ENCODE measurements around the gene PRKAR1B. TPM values are rescaled to one million over a fixed set of nuclear protein-coding genes. Genes with fewer than 3 reads are reported as not detected.
"Not testable (repeated sequence)": the region's sequence is repeated elsewhere in the genome, so short reads cannot be mapped to it uniquely, and the experiment has no call there.

Gene PRKAR1B
- total RNA-seq, 1 donor from 2014 or later, result 14.0 TPM

DNA sequence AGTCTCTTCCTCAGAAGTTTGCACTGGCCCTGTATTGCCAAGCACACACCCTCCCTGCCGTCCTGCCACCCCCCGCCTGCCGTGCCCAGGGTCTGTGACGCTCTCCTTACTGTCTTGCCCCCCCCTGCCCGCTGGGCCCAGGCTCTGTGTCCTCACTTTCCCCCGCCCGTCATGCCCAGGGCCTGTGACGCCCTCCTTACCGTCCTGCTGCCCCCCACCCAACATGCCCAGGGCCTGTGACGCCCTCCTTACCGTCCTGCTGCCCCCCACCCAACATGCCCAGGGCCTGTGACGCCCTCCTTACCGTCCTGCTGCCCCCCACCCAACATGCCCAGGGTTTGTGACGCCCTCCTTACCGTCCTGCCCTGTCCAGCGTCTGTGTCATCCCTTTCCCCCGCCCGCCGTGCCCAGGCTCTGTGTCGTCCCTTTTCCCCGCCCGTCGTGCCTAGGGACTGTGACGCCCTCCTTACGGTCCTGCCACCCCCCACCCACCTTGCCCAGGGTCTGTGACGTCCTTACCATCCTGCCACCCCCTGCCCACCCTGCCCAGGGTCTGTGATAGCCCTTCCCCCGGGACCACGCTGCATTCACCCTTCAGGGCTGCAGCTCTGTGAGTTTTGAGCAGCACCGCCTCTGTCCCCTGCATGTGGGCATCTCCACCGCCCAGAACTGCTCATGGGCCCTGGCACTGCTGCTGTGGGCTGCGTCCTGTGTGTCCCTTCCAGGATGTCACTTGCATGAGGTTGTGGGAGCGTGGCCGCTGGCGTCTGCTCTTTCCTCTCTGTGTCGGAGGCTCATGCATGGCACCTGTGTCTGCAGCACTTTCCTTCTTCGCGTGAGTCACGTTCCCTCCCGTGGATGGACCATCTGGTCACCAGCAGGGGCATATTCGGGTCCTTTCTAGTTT is 19.3 kb upstream of the PRKAR1B start:
- no peak overlapping the region for H3K4me3 ChIP-seq (ENCODE audit: low read depth, low read length)
- peaks cover 8% of the 10 kb centered on the region for H3K36me3 ChIP-seq (ENCODE audit: control insufficient read depth, insufficient read depth, low read length)
- H3K27me3 ChIP-seq (ENCODE audit: control insufficient read depth, insufficient read depth, low read length), result no peaks in the 10 kb centered on the region
- no peak for FAIRE-seq
- DNase-seq (ENCODE audit: low read depth), result no peak
- TF ChIP-seq, protein P1, sequence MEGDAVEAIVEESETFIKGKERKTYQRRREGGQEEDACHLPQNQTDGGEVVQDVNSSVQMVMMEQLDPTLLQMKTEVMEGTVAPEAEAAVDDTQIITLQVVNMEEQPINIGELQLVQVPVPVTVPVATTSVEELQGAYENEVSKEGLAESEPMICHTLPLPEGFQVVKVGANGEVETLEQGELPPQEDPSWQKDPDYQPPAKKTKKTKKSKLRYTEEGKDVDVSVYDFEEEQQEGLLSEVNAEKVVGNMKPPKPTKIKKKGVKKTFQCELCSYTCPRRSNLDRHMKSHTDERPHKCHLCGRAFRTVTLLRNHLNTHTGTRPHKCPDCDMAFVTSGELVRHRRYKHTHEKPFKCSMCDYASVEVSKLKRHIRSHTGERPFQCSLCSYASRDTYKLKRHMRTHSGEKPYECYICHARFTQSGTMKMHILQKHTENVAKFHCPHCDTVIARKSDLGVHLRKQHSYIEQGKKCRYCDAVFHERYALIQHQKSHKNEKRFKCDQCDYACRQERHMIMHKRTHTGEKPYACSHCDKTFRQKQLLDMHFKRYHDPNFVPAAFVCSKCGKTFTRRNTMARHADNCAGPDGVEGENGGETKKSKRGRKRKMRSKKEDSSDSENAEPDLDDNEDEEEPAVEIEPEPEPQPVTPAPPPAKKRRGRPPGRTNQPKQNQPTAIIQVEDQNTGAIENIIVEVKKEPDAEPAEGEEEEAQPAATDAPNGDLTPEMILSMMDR (IDR thresholded peaks at IDR 0.05; ENCODE audit: insufficient read depth, low read length, severe bottlenecking), result no peak

GRCh38 chr7:745431-746154 is 18.5 kb upstream of the PRKAR1B start:
- FAIRE-seq (peak; percentile 92), DNase-seq (ENCODE audit: low read depth) (no peak)
- Histone ChIP-seq H3K4me3 (ENCODE audit: low read depth, low read length) (no peak overlapping the region), H3K36me3 (ENCODE audit: control insufficient read depth, insufficient read depth, low read length) (peaks cover 14% of the 10 kb centered on the region), H3K27me3 (ENCODE audit: control insufficient read depth, insufficient read depth, low read length) (no peaks in the 10 kb centered on the region)
- TF ChIP-seq, protein P1 (IDR thresholded peaks at IDR 0.05; ENCODE audit: insufficient read depth, low read length, severe bottlenecking), result no peak

DNA sequence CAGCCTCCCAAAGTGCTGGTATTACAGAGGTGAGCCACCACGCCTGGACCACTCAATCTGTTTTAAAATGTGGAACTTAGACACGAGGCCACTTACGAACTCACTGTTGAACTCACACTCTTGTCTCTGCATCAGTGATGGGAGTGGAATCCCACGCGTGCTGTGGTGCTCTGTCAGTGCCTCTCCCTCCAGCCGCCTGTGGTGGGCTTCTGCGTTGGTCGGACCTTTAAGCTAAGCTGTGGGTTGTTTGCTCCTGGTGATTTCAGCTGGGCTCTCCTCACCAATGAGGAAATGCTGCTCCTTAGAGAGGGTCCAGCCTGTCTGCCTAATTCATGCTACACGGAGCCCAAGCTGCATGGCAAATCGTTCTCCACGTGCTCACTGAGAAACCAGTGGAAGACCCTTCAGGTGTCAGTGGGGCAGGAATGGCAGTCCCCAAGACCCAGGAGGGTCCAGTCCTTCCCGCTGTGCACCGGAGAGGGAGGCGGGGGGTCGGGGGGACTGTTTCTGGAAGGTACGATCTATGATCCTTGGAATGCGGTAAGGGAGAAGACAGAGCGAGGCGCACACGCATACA is 17.9 kb upstream of the PRKAR1B start:
- TF ChIP-seq, protein P1 (IDR thresholded peaks at IDR 0.05; ENCODE audit: insufficient read depth, low read length, severe bottlenecking), result no peak
- Histone ChIP-seq H3K36me3 (ENCODE audit: control insufficient read depth, insufficient read depth, low read length) (peaks cover 19% of the 10 kb centered on the region), H3K27me3 (ENCODE audit: control insufficient read depth, insufficient read depth, low read length) (no peaks in the 10 kb centered on the region), H3K4me3 (ENCODE audit: low read depth, low read length) (no peak overlapping the region)
- DNase-seq (ENCODE audit: low read depth), result no peak
- FAIRE-seq, result no peak

DNA sequence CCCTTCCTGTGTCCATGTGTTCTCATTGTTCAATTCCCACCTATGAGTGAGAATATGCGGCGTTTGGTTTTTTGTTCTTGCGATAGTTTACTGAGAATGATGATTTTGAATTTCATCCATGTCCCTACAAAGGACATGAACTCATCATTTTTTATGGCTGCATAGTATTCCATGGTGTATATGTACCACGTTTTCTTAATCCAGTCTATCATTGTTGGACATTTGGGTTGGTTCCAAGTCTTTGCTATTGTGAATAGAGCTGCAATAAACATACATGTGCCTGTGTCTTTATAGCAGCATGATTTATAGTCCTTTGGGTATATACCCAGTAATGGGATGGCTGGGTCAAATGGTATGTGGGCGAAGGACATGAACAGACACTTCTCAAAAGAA is 17.0 kb upstream of the PRKAR1B start:
- DNase-seq (ENCODE audit: low read depth); H3K4me3 ChIP-seq (ENCODE audit: low read depth, low read length); FAIRE-seq; H3K27me3 ChIP-seq (ENCODE audit: control insufficient read depth, insufficient read depth, low read length): not testable (repeated sequence)
- H3K36me3 ChIP-seq (ENCODE audit: control insufficient read depth, insufficient read depth, low read length), result peaks cover 17% of the 10 kb centered on the region

- H3K4me3 ChIP-seq (ENCODE audit: low read depth, low read length); H3K27me3 ChIP-seq (ENCODE audit: control insufficient read depth, insufficient read depth, low read length); FAIRE-seq: not testable (repeated sequence)
- DNase-seq (ENCODE audit: low read depth), result peak; percentile 44
- H3K36me3 ChIP-seq (ENCODE audit: control insufficient read depth, insufficient read depth, low read length), result peaks cover 16% of the 10 kb centered on the region
Observed at GRCh38 chr7:743341-744127, 16.5 kb upstream of the PRKAR1B start.

DNA sequence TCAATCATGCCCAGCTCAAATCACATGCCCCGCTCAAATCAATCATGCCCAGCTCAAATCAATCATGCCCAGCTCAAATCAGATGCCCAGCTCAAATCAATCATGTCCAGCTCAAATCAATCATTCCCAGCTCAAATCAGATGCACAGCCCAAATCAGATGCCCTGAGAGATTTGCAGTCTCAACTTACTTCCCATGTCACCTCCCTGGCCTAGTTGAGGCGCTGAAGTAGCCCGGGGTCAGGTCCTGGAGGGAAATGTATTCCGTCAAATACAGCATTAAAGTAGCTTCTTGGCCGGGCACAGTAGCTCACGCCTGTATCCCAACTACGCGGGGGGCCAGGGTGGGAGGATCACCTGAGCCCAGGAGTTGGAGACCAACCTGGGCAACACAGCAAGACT is 15.7 kb upstream of the PRKAR1B start:
- TF ChIP-seq, protein P1 (IDR thresholded peaks at IDR 0.05; ENCODE audit: insufficient read depth, low read length, severe bottlenecking), result no peak
- Histone ChIP-seq H3K36me3 (ENCODE audit: control insufficient read depth, insufficient read depth, low read length) (peaks cover 16% of the 10 kb centered on the region), H3K4me3 (ENCODE audit: low read depth, low read length) (no peak overlapping the region), H3K27me3 (ENCODE audit: control insufficient read depth, insufficient read depth, low read length) (no peaks in the 10 kb centered on the region)
- DNase-seq (ENCODE audit: low read depth) (no peak), FAIRE-seq (peak; percentile 40)

Data from bronchial epithelial cell (primary cell).